Activated T-helper 2 cell treated with anti-CD3 and anti-CD28 coated beads, Interferon-gamma antibody, Interleukin-2, Interleukin-4, amounts not matched to agents 10 μg/mL and 5 μg/mL and 100 μg/mL, durations not matched to agents 14 hours and 24 hours and 36 hours (primary cell): ENCODE measurements around the gene GNG12. TPM values are rescaled to one million over a fixed set of nuclear protein-coding genes. Genes with fewer than 3 reads are reported as not detected.
A peak's percentile ranks its signal among the peaks of the same experiment; 100 is the strongest.

ENCODE experiments used
- DNase-seq: peaks from one replicate; pipeline ENCODE4 v3.0.0; 2021; ENCODE audit warnings: low spot score
- H3K27ac Mint-ChIP-seq: one replicate; pipeline ENCODE4 v1.8.0; 2021; ENCODE audit warnings: mixed read lengths
- H3K27me3 Mint-ChIP-seq: one replicate; pipeline ENCODE4 v1.8.0; 2021; ENCODE audit warnings: low read depth, mixed read lengths
- H3K36me3 Mint-ChIP-seq: one replicate; pipeline ENCODE4 v1.8.0; 2021; ENCODE audit warnings: low read depth, mixed read lengths
- H3K4me1 Mint-ChIP-seq: one replicate; pipeline ENCODE4 v1.8.0; 2021; ENCODE audit warnings: low read depth, mixed read lengths
- H3K4me3 Mint-ChIP-seq: one replicate; pipeline ENCODE4 v1.8.0; 2021; ENCODE audit warnings: low read depth, mild to moderate bottlenecking, moderate library complexity, mixed read lengths
- H3K9me3 Mint-ChIP-seq: one replicate; pipeline ENCODE4 v1.8.0; 2021; ENCODE audit warnings: mixed read lengths
- intact Hi-C: fragments of 100-400 bp; cut with micrococcal nuclease; formaldehyde crosslinking; loops from one replicate; pipeline ENCODE4 v1.15.1; 2023
- total RNA-seq: library from RNA; stranded (reverse); gene quantifications from 2 replicates; pipeline ENCODE4 v1.2.3, GENCODE V29; 2022

GNG12 gene
- total RNA-seq, 1 donor from 2014 or later = 0.16 TPM

GRCh38 chr1:67688526-67689219, 144.6 kb downstream of the GNG12 start:
- Mint-ChIP-seq H3K9me3 (no peaks in the 10 kb centered on the region), H3K27ac (no peak overlapping the region), H3K4me1 (peaks cover 27% of the 10 kb centered on the region), H3K36me3 (peaks cover 35% of the 10 kb centered on the region), H3K27me3 (no peaks in the 10 kb centered on the region), H3K4me3 (no peak overlapping the region)
- intact Hi-C loops = no loop called here
- DNase-seq = no peak

GRCh38 chr1:67687649-67688048, 145.6 kb downstream of the GNG12 start:
- intact Hi-C loops = loop anchor here (2.0 kb wide), 1 partner anchor 73 kb away; no protein-coding TSS in a partner anchor
- H3K27ac Mint-ChIP-seq = no peak overlapping the region

GRCh38 chr1:67687198-67687545, 146.1 kb downstream of the GNG12 start:
- no peaks in the 10 kb centered on the region for H3K9me3 Mint-ChIP-seq
- peaks cover 35% of the 10 kb centered on the region for H3K36me3 Mint-ChIP-seq
- peak overlapping the region; percentile 98 for H3K27ac Mint-ChIP-seq
- no peak for DNase-seq
- peak overlapping the region; percentile 98 for H3K4me3 Mint-ChIP-seq
- H3K27me3 Mint-ChIP-seq = no peaks in the 10 kb centered on the region
- intact Hi-C loops = loop anchor here (2.0 kb wide), 1 partner anchor 74 kb away; no protein-coding TSS in a partner anchor
- peaks cover 39% of the 10 kb centered on the region for H3K4me1 Mint-ChIP-seq

More at GRCh38 chr1:67687649-67688048, 145.6 kb downstream of the GNG12 start:
- no peak for DNase-seq
- peak overlapping the region; percentile 34 for H3K4me3 Mint-ChIP-seq
- peaks cover 36% of the 10 kb centered on the region for H3K4me1 Mint-ChIP-seq
- H3K27me3 Mint-ChIP-seq = no peaks in the 10 kb centered on the region
- H3K36me3 Mint-ChIP-seq = peaks cover 35% of the 10 kb centered on the region
- no peaks in the 10 kb centered on the region for H3K9me3 Mint-ChIP-seq

- peak; percentile 52 for DNase-seq
- intact Hi-C loops = loop anchor here (2.0 kb wide), 1 partner anchor 74 kb away; no protein-coding TSS in a partner anchor
- H3K27ac Mint-ChIP-seq = peak overlapping the region; percentile 98
- peak overlapping the region; percentile 98 for H3K4me3 Mint-ChIP-seq
- peaks cover 39% of the 10 kb centered on the region for H3K4me1 Mint-ChIP-seq
- no peaks in the 10 kb centered on the region for H3K9me3 Mint-ChIP-seq
- peaks cover 35% of the 10 kb centered on the region for H3K36me3 Mint-ChIP-seq
- H3K27me3 Mint-ChIP-seq = no peaks in the 10 kb centered on the region
These were observed 146.7 kb downstream of the GNG12 start for GRCh38 chr1:67686267-67687197.

- intact Hi-C loops = loop anchor here (1.0 to 2.0 kb wide), 4 partner anchors 75 to 345 kb away; partner anchors contain the start of gene SERBP1
- H3K36me3 Mint-ChIP-seq = peaks cover 35% of the 10 kb centered on the region
- H3K9me3 Mint-ChIP-seq = no peaks in the 10 kb centered on the region
- peak; percentile 58 for DNase-seq
- H3K4me3 Mint-ChIP-seq = peak overlapping the region; percentile 98
- H3K27me3 Mint-ChIP-seq = no peaks in the 10 kb centered on the region
- peak overlapping the region; percentile 99 for H3K27ac Mint-ChIP-seq
- H3K4me1 Mint-ChIP-seq = peaks cover 39% of the 10 kb centered on the region
These were observed 147.6 kb downstream of the GNG12 start for GRCh38 chr1:67685558-67686266.

GRCh38 chr1:67685067-67685557, 148.2 kb downstream of the GNG12 start, which contains the start of gene GADD45A:
Gene GADD45A (plus strand): TSS chr1:67685201. CDS start chr1:67685495, 294 bp downstream.
- intact Hi-C loops = loop anchor here (1.0 to 2.0 kb wide), 3 partner anchors 124 to 344 kb away; partner anchors contain the start of gene SERBP1
- Mint-ChIP-seq H3K4me1 (peaks cover 39% of the 10 kb centered on the region), H3K4me3 (peak within 1 kb of the TSS; percentile 98), H3K36me3 (peaks cover 35% of the 10 kb centered on the region), H3K9me3 (no peaks in the 10 kb centered on the region), H3K27ac (peak within 1 kb of the TSS; percentile 99), H3K27me3 (no peaks in the 10 kb centered on the region)
- peak; percentile 96 for DNase-seq

- no peaks in the 10 kb centered on the region for H3K9me3 Mint-ChIP-seq
- H3K27ac Mint-ChIP-seq = peak overlapping the region; percentile 99
- intact Hi-C loops = loop anchor here (1.0 to 5.0 kb wide), 11 partner anchors 16 to 754 kb away; partner anchors contain the start of genes SERBP1 and SLC35D1
- peaks cover 39% of the 10 kb centered on the region for H3K4me1 Mint-ChIP-seq
- H3K4me3 Mint-ChIP-seq = peak overlapping the region; percentile 98
- peaks cover 32% of the 10 kb centered on the region for H3K36me3 Mint-ChIP-seq
- DNase-seq = no peak
- peaks cover 2% of the 10 kb centered on the region for H3K27me3 Mint-ChIP-seq
These were observed 148.7 kb downstream of the GNG12 start for GRCh38 chr1:67684526-67685066.

- peaks cover 26% of the 10 kb centered on the region for H3K36me3 Mint-ChIP-seq
- H3K9me3 Mint-ChIP-seq = no peaks in the 10 kb centered on the region
These were observed 149.3 kb downstream of the GNG12 start for GRCh38 chr1:67683766-67684525.

GRCh38 chr1:67683316-67683715, 150.0 kb downstream of the GNG12 start:
- no peak for DNase-seq
- Mint-ChIP-seq H3K9me3 (no peaks in the 10 kb centered on the region), H3K27me3 (peaks cover 4% of the 10 kb centered on the region), H3K36me3 (peaks cover 20% of the 10 kb centered on the region), H3K4me3 (no peak overlapping the region), H3K27ac (peak overlapping the region; percentile 99), H3K4me1 (peaks cover 32% of the 10 kb centered on the region)
- intact Hi-C loops = loop anchor here (1.0 to 5.0 kb wide), 5 partner anchors 9 to 631 kb away; partner anchors contain the start of gene SLC35D1

More at GRCh38 chr1:67683766-67684525, 149.3 kb downstream of the GNG12 start:
- Mint-ChIP-seq H3K27me3 (peaks cover 2% of the 10 kb centered on the region), H3K27ac (peak overlapping the region; percentile 99), H3K4me1 (peaks cover 37% of the 10 kb centered on the region), H3K4me3 (peak overlapping the region; percentile 98)
- intact Hi-C loops = loop anchor here (1.0 to 5.0 kb wide), 11 partner anchors 10 to 754 kb away; partner anchors contain the start of genes SERBP1 and SLC35D1
- no peak for DNase-seq

- Mint-ChIP-seq H3K27me3 (peaks cover 4% of the 10 kb centered on the region), H3K27ac (no peak overlapping the region), H3K4me3 (no peak overlapping the region), H3K36me3 (peaks cover 15% of the 10 kb centered on the region), H3K4me1 (peaks cover 30% of the 10 kb centered on the region), H3K9me3 (no peaks in the 10 kb centered on the region)
- DNase-seq = no peak
- intact Hi-C loops = loop anchor here (1.0 to 5.0 kb wide), 5 partner anchors 8 to 630 kb away; partner anchors contain the start of gene SLC35D1
These were observed 150.5 kb downstream of the GNG12 start for GRCh38 chr1:67682659-67683197.

GRCh38 chr1:67680486-67680885, 152.8 kb downstream of the GNG12 start:
- Mint-ChIP-seq H3K27me3 (peaks cover 7% of the 10 kb centered on the region), H3K27ac (no peak overlapping the region)
- DNase-seq = no peak

More at GRCh38 chr1:67680486-67680885, 152.8 kb downstream of the GNG12 start:
- no peaks in the 10 kb centered on the region for H3K9me3 Mint-ChIP-seq
- peaks cover 27% of the 10 kb centered on the region for H3K4me1 Mint-ChIP-seq
- intact Hi-C loops = loop anchor here (5.0 kb wide), 4 partner anchors 33 to 628 kb away; partner anchors contain the start of gene SLC35D1
- no peak overlapping the region for H3K4me3 Mint-ChIP-seq
- H3K36me3 Mint-ChIP-seq = peaks cover 3% of the 10 kb centered on the region
